ENCODE measurements around the gene RRAD. TPM values are rescaled to one million over a fixed set of nuclear protein-coding genes. Genes with fewer than 3 reads are reported as not detected.

The RRAD gene
- total RNA-seq, 4 donors from 2014 or later, result 23.7 to 132 (median 109) TPM

GRCh38 chr16:66878067-66878466, 47.3 kb downstream of the RRAD start:
- Histone ChIP-seq H3K4me3 (no peak overlapping the region), H3K9me3 (no peaks in the 10 kb centered on the region), H3K27ac (no peak overlapping the region), H3K27me3 (no peaks in the 10 kb centered on the region), H3K4me1 (peaks cover 0 to 38% (median 11%) of the 10 kb centered on the region in 4 donors), H3K36me3 (no peaks in the 10 kb centered on the region)
- no peak for DNase-seq (ENCODE audit: low spot score in 2 of 2)
- TF ChIP-seq EP300 (IDR thresholded peaks at IDR 0.05) (no peak), CTCF (IDR thresholded peaks at IDR 0.05) (no peak), POLR2A (IDR thresholded peaks at IDR 0.05) (no peak)
- WGBS, 2 donors, result 50 to 54% methylated on average over 5 of the region's 5 CpGs

DNA sequence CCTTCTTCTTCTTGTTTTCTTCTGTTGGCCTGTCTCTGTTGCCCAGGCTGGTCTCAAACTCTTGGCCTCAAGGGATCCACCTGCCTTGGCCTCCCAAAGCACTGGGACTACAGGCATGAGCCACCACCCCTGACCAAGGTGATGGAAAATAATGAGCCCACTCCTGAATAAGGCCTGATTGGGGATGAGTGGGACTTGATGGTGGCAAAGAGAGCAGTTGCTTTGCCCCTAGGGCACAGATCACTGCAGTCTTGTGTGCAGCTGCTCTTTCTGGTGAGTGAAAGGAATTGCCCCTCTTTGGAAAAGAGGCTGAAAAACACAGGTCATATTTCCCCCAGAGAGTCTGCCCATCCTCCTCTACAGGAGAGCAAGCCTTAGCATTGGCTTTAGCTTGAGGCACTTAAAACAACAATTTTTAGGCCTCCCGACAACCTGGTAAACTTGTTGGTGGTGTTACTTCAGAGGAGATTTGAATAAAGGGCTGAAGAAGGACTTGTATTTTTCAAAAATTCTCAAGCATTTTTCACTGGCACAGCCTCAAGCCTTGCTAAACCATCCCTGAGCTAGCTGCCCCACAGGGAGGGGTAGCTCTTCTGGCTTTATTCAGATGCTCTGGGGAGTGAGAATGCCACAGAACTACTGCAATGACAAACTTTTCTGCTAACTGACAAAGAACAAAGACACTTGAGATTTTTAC, 51.1 kb downstream of the RRAD start:
- 24 to 33% methylated on average over 1 of the region's 1 CpG for WGBS, 2 donors
- H3K9me3 ChIP-seq, result no peaks in the 10 kb centered on the region
- no peaks in the 10 kb centered on the region for H3K36me3 ChIP-seq
- TF ChIP-seq POLR2A (IDR thresholded peaks at IDR 0.05) (no peak), EP300 (IDR thresholded peaks at IDR 0.05) (no peak), CTCF (IDR thresholded peaks at IDR 0.05) (no peak)
- H3K27me3 ChIP-seq, result no peaks in the 10 kb centered on the region
- H3K4me1 ChIP-seq, result peaks cover 0 to 27% (median 8%) of the 10 kb centered on the region in 4 donors
- H3K4me3 ChIP-seq, result no peak overlapping the region
- peak overlapping the region in 2 of 4 donors; percentile 58 to 65 for H3K27ac ChIP-seq
- no peak for DNase-seq (ENCODE audit: low spot score in 2 of 2)

DNA sequence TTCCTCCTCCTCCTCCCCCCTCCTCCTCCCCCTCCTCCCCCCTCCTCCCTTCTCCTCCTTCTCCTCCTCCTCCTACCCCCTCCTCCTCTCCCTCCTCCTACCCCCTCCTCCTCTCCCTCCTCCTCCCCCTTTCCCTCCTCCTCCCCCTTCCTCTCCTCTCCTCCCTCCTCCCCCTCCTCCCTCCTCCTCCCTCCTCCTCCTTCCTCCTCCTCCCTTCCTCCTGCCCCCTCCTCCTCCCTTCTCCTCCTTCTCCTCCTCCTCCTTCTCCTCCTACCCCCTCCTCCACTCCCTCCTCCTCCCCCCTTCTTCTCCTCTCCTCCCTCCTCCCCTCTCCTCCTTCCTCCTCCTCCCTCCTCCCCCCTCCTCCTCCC, 51.7 kb downstream of the RRAD start:
- TF ChIP-seq POLR2A (IDR thresholded peaks at IDR 0.05) (no peak), CTCF (IDR thresholded peaks at IDR 0.05) (no peak), EP300 (IDR thresholded peaks at IDR 0.05) (no peak)
- Histone ChIP-seq H3K27ac (peak overlapping the region in 2 of 4 donors; percentile 79 to 81), H3K27me3 (no peaks in the 10 kb centered on the region)

DNA sequence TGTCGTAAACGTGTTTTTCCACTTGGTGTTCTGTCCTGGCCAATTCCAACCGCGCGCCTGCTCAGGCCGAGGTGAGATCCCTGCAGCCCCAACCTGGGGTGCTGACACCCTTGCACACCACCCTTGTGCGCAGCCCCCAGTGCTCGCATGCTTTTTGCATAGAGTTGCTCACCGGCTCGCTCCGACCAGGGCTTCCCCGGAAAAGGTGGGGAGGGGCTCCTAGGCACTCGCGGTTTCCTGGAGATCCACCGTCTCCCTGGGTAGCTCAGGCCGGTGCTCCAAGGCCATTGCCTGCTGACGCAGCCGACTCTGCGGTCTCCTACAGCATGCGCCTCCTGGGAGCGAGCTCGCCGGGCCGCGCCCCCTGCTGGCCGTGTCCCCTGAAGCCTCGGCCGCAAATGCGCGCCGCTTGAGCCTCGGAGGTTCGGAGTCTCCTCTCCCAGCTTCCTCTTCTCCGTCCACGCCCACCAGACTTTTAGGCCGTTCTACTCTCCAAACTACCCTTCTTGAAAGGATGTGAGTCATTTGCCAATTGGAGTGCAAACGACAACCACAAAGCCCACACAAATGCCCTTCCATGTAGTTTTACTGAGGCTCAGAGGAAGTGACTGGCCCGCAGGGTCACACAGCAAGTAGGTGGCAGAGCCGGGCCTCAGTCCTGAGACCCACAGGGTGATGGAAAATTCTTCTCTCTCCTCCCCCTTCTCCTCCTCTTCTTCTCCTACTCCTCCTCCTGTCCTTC, 52.2 kb downstream of the RRAD start:
- H3K27ac ChIP-seq, result peak overlapping the region; percentile 55 to 81 (median 70)
- H3K36me3 ChIP-seq, result no peaks in the 10 kb centered on the region
- WGBS, 2 donors, result 4 to 5% methylated on average over 39 of the region's 39 CpGs
- no peaks in the 10 kb centered on the region for H3K9me3 ChIP-seq
- H3K4me3 ChIP-seq, result peak overlapping the region; percentile 15 to 39 (median 28)
- peaks cover 0 to 29% (median 8%) of the 10 kb centered on the region in 4 donors for H3K4me1 ChIP-seq
- no peaks in the 10 kb centered on the region for H3K27me3 ChIP-seq
- DNase-seq (ENCODE audit: low spot score in 2 of 2), result peak; percentile 76 to 77
- peak in 1 of 2 donors; percentile 59 for TF ChIP-seq EP300 (IDR thresholded peaks at IDR 0.05)
- no peak for TF ChIP-seq POLR2A (IDR thresholded peaks at IDR 0.05)
- TF ChIP-seq CTCF (IDR thresholded peaks at IDR 0.05), result peak; percentile 84 to 95 (median 87)

More for the DNA sequence above, 51.7 kb downstream of the RRAD start:
- no peaks in the 10 kb centered on the region for H3K9me3 ChIP-seq
- DNase-seq (ENCODE audit: low spot score in 2 of 2), result no peak
- no peak overlapping the region for H3K4me3 ChIP-seq
- H3K36me3 ChIP-seq, result no peaks in the 10 kb centered on the region
- H3K4me1 ChIP-seq, result peaks cover 0 to 27% (median 8%) of the 10 kb centered on the region in 4 donors

- H3K27me3 ChIP-seq, result no peaks in the 10 kb centered on the region
- H3K4me1 ChIP-seq, result peaks cover 0 to 33% (median 8%) of the 10 kb centered on the region in 4 donors
- DNase-seq (ENCODE audit: low spot score in 2 of 2), result no peak
- TF ChIP-seq EP300 (IDR thresholded peaks at IDR 0.05) (no peak), POLR2A (IDR thresholded peaks at IDR 0.05) (no peak), CTCF (IDR thresholded peaks at IDR 0.05) (no peak)
- H3K36me3 ChIP-seq, result no peaks in the 10 kb centered on the region
- H3K27ac ChIP-seq, result peak overlapping the region; percentile 55 to 81 (median 70)
- WGBS, 2 donors, result 58% methylated on average over 4 of the region's 4 CpGs
- peak overlapping the region; percentile 15 to 39 (median 28) for H3K4me3 ChIP-seq
- no peaks in the 10 kb centered on the region for H3K9me3 ChIP-seq
Observed at GRCh38 chr16:66872559-66872942, 52.8 kb downstream of the RRAD start.
